AG09319 (cell line): Measurements from ENCODE around the gene DCK.
"Not testable (repeated sequence)": the region's sequence is repeated elsewhere in the genome, so short reads cannot be mapped to it uniquely, and the experiment has no call there.

Experiments used
- DNase-seq: peaks from one replicate; pipeline ENCODE4 v3.0.0-alpha.2; 2010; ENCODE audit warnings: low read depth; ENCODE audit errors: extremely low read depth
- CTCF ChIP-seq: IDR thresholded peaks from 2 replicates; pipeline ENCODE4 v1.5.1; 2011; ENCODE audit warnings: low read depth, mild to moderate bottlenecking, inconsistent platforms, low read length, moderate library complexity

DCK gene

GRCh38 chr4:70991596-70991995, 1.9 kb upstream of the DCK start:
- TF ChIP-seq CTCF = no peak
- DNase-seq = no peak

- DNase-seq = no peak
- TF ChIP-seq CTCF = no peak
These were observed 1.0 kb upstream of the DCK start for GRCh38 chr4:70992391-70992881.

GRCh38 chr4:70994069-70994366, 569 bp downstream of the DCK start:
- no peak for DNase-seq
- no peak for TF ChIP-seq CTCF

- DNase-seq = no peak
- no peak for TF ChIP-seq CTCF
These were observed 1.1 kb downstream of the DCK start for GRCh38 chr4:70994387-70995099.

- DNase-seq = no peak
- TF ChIP-seq CTCF = no peak
These were observed 2.5 kb downstream of the DCK start for GRCh38 chr4:70996018-70996360.

- no peak for DNase-seq
- no peak for TF ChIP-seq CTCF
These were observed 3.6 kb downstream of the DCK start for GRCh38 chr4:70997036-70997435.

GRCh38 chr4:70997546-70997945, 4.1 kb downstream of the DCK start:
- no peak for TF ChIP-seq CTCF
- no peak for DNase-seq

- DNase-seq = not testable (repeated sequence)
These were observed 6.2 kb downstream of the DCK start for GRCh38 chr4:70999639-71000038.

- DNase-seq = not testable (repeated sequence)
These were observed 7.9 kb downstream of the DCK start for GRCh38 chr4:71001363-71001762.
